OCI-LY7 (cell line): ENCODE results near the gene PLEKHM3. TPM values are rescaled to one million over a fixed set of nuclear protein-coding genes. Genes with fewer than 3 reads are reported as not detected.

ENCODE experiments used
- BruUV-seq: library from RNA; stranded (reverse); fragments of 400-500 nt; replicated peaks from 2 replicates; lab custom pipeline; 2021; lab: Mats Ljungman, UMichigan
- CTCF ChIA-PET: fragments of 300-600 bp; sonication (Branson Sonifier 250); formaldehyde crosslinking; loops from one replicate; lab custom pipeline; 2022; ENCODE audit warnings: antibody characterized with exemption; ENCODE audit not compliant: unreplicated experiment; lab: Charles Lee
- POLR2A ChIA-PET: fragments of 300-600 bp; sonication (Branson Sonifier 250); formaldehyde crosslinking; loops from one replicate; lab custom pipeline; 2022; ENCODE audit warnings: antibody characterized with exemption; lab: Charles Lee
- DNase-seq: peaks from one replicate; pipeline ENCODE4 v3.0.0-alpha.2; 2015; ENCODE audit warnings: low spot score
- H2AFZ ChIP-seq: fragments of 200-600 bp; sonication (generic), shearing (Covaris generic); 2 replicates; pipeline ENCODE4 v1.6.1; 2014; ENCODE audit warnings: mild to moderate bottlenecking, antibody characterized with exemption, low read length, moderate library complexity
- H3K27ac ChIP-seq: fragments of 200-600 bp; sonication (generic); 2 replicates; pipeline ENCODE4 v1.5.1; 2014; ENCODE audit warnings: mixed run types, low read depth, mild to moderate bottlenecking, moderate library complexity, low read length, inconsistent platforms; ENCODE audit not compliant: poor library complexity, severe bottlenecking
- H3K36me3 ChIP-seq: fragments of 200-600 bp; sonication (generic); 2 replicates; pipeline ENCODE4 v1.6.1; 2014; ENCODE audit warnings: mild to moderate bottlenecking, antibody characterized with exemption, low read length, moderate library complexity, mixed read lengths; ENCODE audit not compliant: insufficient read depth
- H3K4me1 ChIP-seq: fragments of 200-600 bp; sonication (generic); 2 replicates; pipeline ENCODE4 v1.5.1; 2014; ENCODE audit warnings: mild to moderate bottlenecking, low read length; ENCODE audit not compliant: insufficient read depth, poor library complexity, severe bottlenecking
- H3K4me2 ChIP-seq: fragments of 200-600 bp; sonication (generic); 2 replicates; pipeline ENCODE4 v1.6.1; 2014; ENCODE audit warnings: mild to moderate bottlenecking, low read length
- H3K4me3 ChIP-seq: fragments of 200-600 bp; sonication (generic); 2 replicates; pipeline ENCODE4 v1.5.1; 2014; ENCODE audit warnings: mild to moderate bottlenecking, low read depth, low read length; ENCODE audit not compliant: poor library complexity, severe bottlenecking
- H3K79me2 ChIP-seq: fragments of 200-600 bp; sonication (generic); 2 replicates; pipeline ENCODE4 v1.6.1; 2016; ENCODE audit warnings: low read depth, mild to moderate bottlenecking, low read length, moderate library complexity, mixed read lengths; ENCODE audit not compliant: insufficient read depth
- H3K9me2 ChIP-seq: fragments of 200-600 bp; sonication (generic); 2 replicates; pipeline ENCODE4 v1.6.1; 2016; ENCODE audit warnings: mild to moderate bottlenecking, low read length, mixed read lengths; ENCODE audit not compliant: insufficient read depth
- H3K9me3 ChIP-seq: fragments of 200-600 bp; sonication (generic); 2 replicates; pipeline ENCODE4 v1.6.1; 2014; ENCODE audit warnings: mild to moderate bottlenecking, mixed run types, low read length, mixed read lengths
- H4K20me1 ChIP-seq: fragments of 200-600 bp; sonication (generic); 2 replicates; pipeline ENCODE4 v1.6.1; 2014; ENCODE audit warnings: mild to moderate bottlenecking, antibody characterized with exemption, low read length, moderate library complexity, mixed read lengths; ENCODE audit not compliant: insufficient read depth
- CTCF ChIP-seq: fragments of 200-600 bp; sonication (generic); conservative IDR thresholded peaks from 2 replicates; pipeline ENCODE4 v1.5.1; 2014; ENCODE audit warnings: mild to moderate bottlenecking, antibody characterized with exemption, low read length, moderate library complexity, mixed read lengths
- EZH2phosphoT487 ChIP-seq: fragments of 200-600 bp; sonication (generic); IDR thresholded peaks from 2 replicates; pipeline ENCODE4 v1.6.1; 2018; ENCODE audit warnings: low read depth, borderline replicate concordance, mild to moderate bottlenecking, mixed run types, antibody characterized with exemption, low read length, moderate library complexity, mixed read lengths
- intact Hi-C: fragments of 100-400 bp; cut with micrococcal nuclease; formaldehyde crosslinking; loops from one replicate; pipeline ENCODE4 v1.10.0; 2022; ENCODE audit not compliant: unreplicated experiment
- total RNA-seq, 2 experiments: library from RNA; depleted of rRNA in 1 of 2; stranded (reverse); fragments of >200 nt in 1 of 2; shearing (Covaris generic) in 1 of 2; gene quantifications; 2 replicates each; pipeline ENCODE4 v1.2.3, GENCODE V29; 2014 to 2022

The PLEKHM3 gene
- total RNA-seq, 2 experiments from 2014 or later: 3.7 to 6.3 TPM

GRCh38 chr2:207984765-207985480, 40.4 kb downstream of the PLEKHM3 start:
- no peak overlapping the region for H3K4me3 ChIP-seq
- TF ChIP-seq EZH2phosphoT487 (no peak), CTCF (no peak)
- intact Hi-C loops: no loop called here
- no peak overlapping the region for H2AFZ ChIP-seq
- no peak for DNase-seq
- no peaks in the 10 kb centered on the region for H3K79me2 ChIP-seq
- no peaks in the 10 kb centered on the region for H4K20me1 ChIP-seq
- no peak overlapping the region for H3K27ac ChIP-seq
- POLR2A ChIA-PET: no interaction called here
- CTCF ChIA-PET: no interaction called here
- H3K4me2 ChIP-seq: no peak overlapping the region
- H3K9me3 ChIP-seq: no peaks in the 10 kb centered on the region
- no TSS peak for BruUV-seq
- no peaks in the 10 kb centered on the region for H3K4me1 ChIP-seq
- no peaks in the 10 kb centered on the region for H3K36me3 ChIP-seq
- H3K9me2 ChIP-seq: no peaks in the 10 kb centered on the region

- no TSS peak for BruUV-seq
- Histone ChIP-seq H3K27ac (no peak overlapping the region), H3K4me2 (no peak overlapping the region), H3K36me3 (no peaks in the 10 kb centered on the region), H3K9me3 (no peaks in the 10 kb centered on the region), H3K4me3 (no peak overlapping the region), H3K4me1 (no peaks in the 10 kb centered on the region), H4K20me1 (no peaks in the 10 kb centered on the region), H2AFZ (no peak overlapping the region), H3K9me2 (no peaks in the 10 kb centered on the region), H3K79me2 (no peaks in the 10 kb centered on the region)
- ChIA-PET POLR2A (no interaction called here), CTCF (no interaction called here)
- intact Hi-C loops: no loop called here
- TF ChIP-seq CTCF (no peak), EZH2phosphoT487 (no peak)
- DNase-seq: no peak
Measured at GRCh38 chr2:207983641-207984042, 41.7 kb downstream of the PLEKHM3 start.
